Skeletal muscle tissue (tissue), 4 donors: Measurements from ENCODE around the gene BABAM2. TPM values are rescaled to one million over a fixed set of nuclear protein-coding genes. Genes with fewer than 3 reads are reported as not detected.
"Not testable (repeated sequence)": the region's sequence is repeated elsewhere in the genome, so short reads cannot be mapped to it uniquely, and the experiment has no call there.

Source experiments
- H3K27ac ChIP-seq: one replicate; pipeline ENCODE4 v1.7.0; 2013; ENCODE audit warnings: mild to moderate bottlenecking, low read depth, low read length, inconsistent platforms
- H3K27me3 ChIP-seq, 3 donors: one replicate each; pipeline ENCODE4 v1.7.0; 2013; ENCODE audit warnings: low read length in 3 of 3; ENCODE audit not compliant: control insufficient read depth in 3 of 3, insufficient read depth in 3 of 3
- H3K36me3 ChIP-seq, 3 donors: one replicate each; pipeline ENCODE4 v1.7.0; 2013; ENCODE audit warnings: low read length in 3 of 3; ENCODE audit not compliant: control insufficient read depth in 3 of 3, insufficient read depth in 3 of 3
- H3K4me1 ChIP-seq, 3 donors: one replicate each; pipeline ENCODE4 v1.7.0; 2013; ENCODE audit warnings: low read length in 3 of 3, mild to moderate bottlenecking in 3 of 3; ENCODE audit not compliant: control insufficient read depth in 3 of 3, insufficient read depth in 3 of 3
- H3K4me3 ChIP-seq, 3 donors: one replicate each; pipeline ENCODE4 v1.7.0; 2013; ENCODE audit warnings: low read length in 3 of 3
- H3K9ac ChIP-seq, 3 donors: one replicate each; pipeline ENCODE4 v1.7.0; 2013; ENCODE audit warnings: low read length in 3 of 3, mild to moderate bottlenecking in 3 of 3, moderate library complexity in 2 of 3, low read depth in 1 of 3
- H3K9me3 ChIP-seq, 3 donors: one replicate each; pipeline ENCODE4 v1.7.0; 2013; ENCODE audit warnings: low read length in 3 of 3; ENCODE audit not compliant: control insufficient read depth in 3 of 3
- total RNA-seq: library from RNA; depleted of rRNA; stranded (reverse); fragments of >200 nt; gene quantifications from one replicate; pipeline ENCODE4 v1.2.3, GENCODE V29; 2014
- donor health status: Osteomylitis.

BABAM2 gene
- total RNA-seq, 1 donor from 2014 or later = 24.0 TPM

GRCh38 chr2:28240937-28241336, 350.4 kb downstream of the BABAM2 start:
- Histone ChIP-seq H3K27me3 (no peaks in the 10 kb centered on the region), H3K4me3 (no peak overlapping the region), H3K9me3 (no peaks in the 10 kb centered on the region), H3K4me1 (no peaks in the 10 kb centered on the region), H3K36me3 (peaks cover 3 to 9% (median 5%) of the 10 kb centered on the region in 3 donors), H3K27ac (no peak overlapping the region), H3K9ac (no peak overlapping the region)

GRCh38 chr2:28247290-28247689, 356.8 kb downstream of the BABAM2 start:
- Histone ChIP-seq H3K36me3 (peaks cover 0 to 3% (median 0%) of the 10 kb centered on the region in 3 donors), H3K9ac (no peak overlapping the region), H3K9me3 (no peaks in the 10 kb centered on the region), H3K4me3 (no peak overlapping the region), H3K27me3 (no peaks in the 10 kb centered on the region), H3K4me1 (peaks cover 13 to 19% (median 14%) of the 10 kb centered on the region in 3 donors), H3K27ac (no peak overlapping the region)

- Histone ChIP-seq H3K27ac (no peak overlapping the region), H3K9me3 (no peaks in the 10 kb centered on the region), H3K9ac (no peak overlapping the region), H3K4me3 (no peak overlapping the region), H3K27me3 (no peaks in the 10 kb centered on the region), H3K4me1 (peaks cover 13 to 19% (median 14%) of the 10 kb centered on the region in 3 donors), H3K36me3 (peaks cover 0 to 3% (median 0%) of the 10 kb centered on the region in 3 donors)
These were observed 357.2 kb downstream of the BABAM2 start for GRCh38 chr2:28247734-28248133.

- H3K36me3 ChIP-seq = peaks cover 0 to 3% (median 0%) of the 10 kb centered on the region in 3 donors
- peaks cover 13 to 19% (median 14%) of the 10 kb centered on the region in 3 donors for H3K4me1 ChIP-seq
These were observed 358.0 kb downstream of the BABAM2 start for GRCh38 chr2:28248511-28248910.

GRCh38 chr2:28250006-28250405, 359.5 kb downstream of the BABAM2 start:
- no peak overlapping the region for H3K9ac ChIP-seq
- H3K36me3 ChIP-seq = no peaks in the 10 kb centered on the region
- H3K4me1 ChIP-seq = peaks cover 13 to 19% (median 14%) of the 10 kb centered on the region in 3 donors

More at GRCh38 chr2:28248511-28248910, 358.0 kb downstream of the BABAM2 start:
- Histone ChIP-seq H3K27me3 (no peaks in the 10 kb centered on the region), H3K27ac (no peak overlapping the region), H3K9me3 (no peaks in the 10 kb centered on the region), H3K4me3 (no peak overlapping the region), H3K9ac (no peak overlapping the region)

GRCh38 chr2:28251337-28251736, 360.8 kb downstream of the BABAM2 start:
- H3K4me1 ChIP-seq = peaks cover 13 to 19% (median 14%) of the 10 kb centered on the region in 3 donors
- no peaks in the 10 kb centered on the region for H3K27me3 ChIP-seq
- no peaks in the 10 kb centered on the region for H3K36me3 ChIP-seq
- no peak overlapping the region for H3K9ac ChIP-seq
- no peak overlapping the region for H3K27ac ChIP-seq
- no peaks in the 10 kb centered on the region for H3K9me3 ChIP-seq
- H3K4me3 ChIP-seq = no peak overlapping the region

More at GRCh38 chr2:28250006-28250405, 359.5 kb downstream of the BABAM2 start:
- Histone ChIP-seq H3K27me3 (no peaks in the 10 kb centered on the region), H3K9me3 (no peaks in the 10 kb centered on the region), H3K4me3 (no peak overlapping the region), H3K27ac (no peak overlapping the region)

- H3K4me1 ChIP-seq = peaks cover 6 to 12% (median 8%) of the 10 kb centered on the region in 3 donors
- no peak overlapping the region for H3K4me3 ChIP-seq
- no peak overlapping the region for H3K27ac ChIP-seq
- H3K27me3 ChIP-seq = no peaks in the 10 kb centered on the region
- H3K9me3 ChIP-seq = no peaks in the 10 kb centered on the region
- no peaks in the 10 kb centered on the region for H3K36me3 ChIP-seq
- no peak overlapping the region for H3K9ac ChIP-seq
These were observed 361.8 kb downstream of the BABAM2 start for GRCh38 chr2:28252311-28252710.

- Histone ChIP-seq H3K27ac (no peak overlapping the region), H3K4me1 (peaks cover 0 to under 1% (median 0%) of the 10 kb centered on the region in 3 donors), H3K9ac (no peak overlapping the region), H3K27me3 (no peaks in the 10 kb centered on the region), H3K4me3 (no peak overlapping the region), H3K36me3 (no peaks in the 10 kb centered on the region), H3K9me3 (no peaks in the 10 kb centered on the region)
These were observed 363.0 kb downstream of the BABAM2 start for GRCh38 chr2:28253543-28253942.

- not testable (repeated sequence) for H3K36me3 ChIP-seq, H3K27ac ChIP-seq, H3K9me3 ChIP-seq, H3K4me1 ChIP-seq, H3K9ac ChIP-seq, H3K4me3 ChIP-seq, H3K27me3 ChIP-seq
These were observed 364.7 kb downstream of the BABAM2 start for GRCh38 chr2:28255231-28255630.

- no peaks in the 10 kb centered on the region for H3K4me1 ChIP-seq
- H3K4me3 ChIP-seq = no peak overlapping the region
- no peaks in the 10 kb centered on the region for H3K27me3 ChIP-seq
- H3K27ac ChIP-seq = no peak overlapping the region
- no peaks in the 10 kb centered on the region for H3K9me3 ChIP-seq
- no peak overlapping the region for H3K9ac ChIP-seq
- no peaks in the 10 kb centered on the region for H3K36me3 ChIP-seq
These were observed 366.7 kb downstream of the BABAM2 start for GRCh38 chr2:28257182-28257581.
